HEK293T (cell line): ENCODE results near the gene DNAJC7.

Experiments used
- CTCF ChIA-PET: fragments of 350-600 bp; formaldehyde crosslinking; extraction: SDS; loops from one replicate; lab custom pipeline; 2021; ENCODE audit warnings: antibody characterized with exemption, inconsistent platforms; lab: Yijun Ruan, JAX
- POLR2A ChIA-PET: fragments of 350-600 bp; formaldehyde crosslinking; extraction: SDS; loops from one replicate; lab custom pipeline; 2020; ENCODE audit warnings: antibody characterized with exemption, inconsistent platforms; lab: Yijun Ruan, JAX
- DNase-seq: peaks from one replicate; pipeline ENCODE4 v3.0.0; 2012; ENCODE audit warnings: mixed read lengths; ENCODE audit errors: extremely low spot score
- ARNT ChIP-seq: fragments of 450-650 bp; IDR thresholded peaks from 2 replicates; pipeline ENCODE4 v1.6.1; 2017; ENCODE audit warnings: mild to moderate bottlenecking
- BHLHE40 ChIP-seq: fragments of 450-650 bp; IDR thresholded peaks from 2 replicates; pipeline ENCODE4 v1.6.1; 2016; ENCODE audit warnings: mild to moderate bottlenecking, moderate library complexity, borderline replicate concordance
- CTBP1 ChIP-seq: fragments of 450-650 bp; IDR thresholded peaks from 2 replicates; pipeline ENCODE4 v1.6.1; 2016; ENCODE audit warnings: borderline replicate concordance
- ELF4 ChIP-seq: fragments of 450-650 bp; IDR thresholded peaks from 2 replicates; pipeline ENCODE4 v1.6.1; 2017; ENCODE audit warnings: antibody characterized with exemption
- FOXA1 ChIP-seq: fragments of 450-650 bp; IDR thresholded peaks from 2 replicates; pipeline ENCODE4 v1.6.1; 2016; ENCODE audit warnings: mild to moderate bottlenecking
- FOXK2 ChIP-seq: fragments of 450-650 bp; IDR thresholded peaks from 2 replicates; pipeline ENCODE4 v1.6.1; 2016; ENCODE audit warnings: mild to moderate bottlenecking
- FOXM1 ChIP-seq: fragments of 450-650 bp; IDR thresholded peaks from 2 replicates; pipeline ENCODE4 v1.6.1; 2017; ENCODE audit warnings: mild to moderate bottlenecking, borderline replicate concordance
- HDGF ChIP-seq: fragments of 450-650 bp; IDR thresholded peaks from 2 replicates; pipeline ENCODE4 v1.6.1; 2017; ENCODE audit warnings: antibody characterized with exemption, borderline replicate concordance
- L3MBTL2 ChIP-seq: fragments of 450-650 bp; conservative IDR thresholded peaks from 2 replicates; pipeline ENCODE4 v1.6.1; 2016; ENCODE audit warnings: mild to moderate bottlenecking
- LEF1 ChIP-seq: fragments of 450-650 bp; IDR thresholded peaks from 2 replicates; pipeline ENCODE4 v1.6.1; 2017; ENCODE audit warnings: mild to moderate bottlenecking, borderline replicate concordance
- NFRKB ChIP-seq: fragments of 450-650 bp; IDR thresholded peaks from 2 replicates; pipeline ENCODE4 v1.6.1; 2016; ENCODE audit warnings: mild to moderate bottlenecking, moderate library complexity
- PKNOX1 ChIP-seq: fragments of 450-650 bp; IDR thresholded peaks from 2 replicates; pipeline ENCODE4 v1.6.1; 2016
- SP1 ChIP-seq: fragments of 450-650 bp; IDR thresholded peaks from 2 replicates; pipeline ENCODE4 v1.6.1; 2017
- SUZ12 ChIP-seq: fragments of 450-650 bp; IDR thresholded peaks from 2 replicates; pipeline ENCODE4 v1.6.1; 2016; ENCODE audit warnings: mild to moderate bottlenecking
- TARDBP ChIP-seq: fragments of 450-650 bp; IDR thresholded peaks from 2 replicates; pipeline ENCODE4 v1.6.1; 2016
- ZNF384 ChIP-seq: fragments of 450-650 bp; IDR thresholded peaks from 2 replicates; pipeline ENCODE4 v1.6.1; 2016

Gene DNAJC7

GRCh38 chr17:41976142-41976768, 41.0 kb downstream of the DNAJC7 start:
- no peak for DNase-seq
- ChIA-PET POLR2A (interaction anchor here (1.4 to 4.7 kb wide), 2 partner anchors 9 to 41 kb away, joined by 5 to 29 read pairs; partner anchors contain the start of genes CNP and DNAJC7), CTCF (no interaction called here)
- TF ChIP-seq PKNOX1 (no peak), ARNT (no peak), NFRKB (no peak), SP1 (no peak)

GRCh38 chr17:41975099-41976083, 41.8 kb downstream of the DNAJC7 start:
- POLR2A ChIA-PET: interaction anchor here (0.7 to 4.7 kb wide), 4 partner anchors 9 to 163 kb away, joined by 3 to 29 read pairs (median 4); partner anchors contain the start of genes CNP, DNAJC7 and P3H4
- CTCF ChIA-PET: interaction anchor here (1.0 kb wide), 1 partner anchor 126 kb away, joined by 4 read pairs; no protein-coding TSS in a partner anchor
- DNase-seq: no peak
- TF ChIP-seq SP1: no peak
- no peak for TF ChIP-seq FOXA1
- TF ChIP-seq FOXK2: no peak
- no peak for TF ChIP-seq CTBP1
- no peak for TF ChIP-seq ZNF384
- TF ChIP-seq ARNT: no peak

- CTCF ChIA-PET: interaction anchor here (1.0 kb wide), 1 partner anchor 127 kb away, joined by 4 read pairs; no protein-coding TSS in a partner anchor
Observed at GRCh38 chr17:41974658-41975057, 42.6 kb downstream of the DNAJC7 start.

GRCh38 chr17:41974031-41974430, 43.2 kb downstream of the DNAJC7 start:
- TF ChIP-seq ARNT (no peak), CTBP1 (no peak), ELF4 (no peak)
- ChIA-PET CTCF (interaction anchor here (1.0 kb wide), 1 partner anchor 127 kb away, joined by 4 read pairs; no protein-coding TSS in a partner anchor), POLR2A (interaction anchor here (2.8 kb wide), 1 partner anchor 44 kb away, joined by 12 read pairs; the partner anchor contains the start of gene DNAJC7)
- no peak for DNase-seq

More at GRCh38 chr17:41974658-41975057, 42.6 kb downstream of the DNAJC7 start:
- TF ChIP-seq ARNT: no peak
- no peak for TF ChIP-seq ELF4
- TF ChIP-seq FOXM1: no peak
- POLR2A ChIA-PET: interaction anchor here (0.7 to 4.7 kb wide), 4 partner anchors 8 to 162 kb away, joined by 3 to 29 read pairs (median 8); partner anchors contain the start of genes CNP, DNAJC7 and P3H4
- no peak for DNase-seq

DNA sequence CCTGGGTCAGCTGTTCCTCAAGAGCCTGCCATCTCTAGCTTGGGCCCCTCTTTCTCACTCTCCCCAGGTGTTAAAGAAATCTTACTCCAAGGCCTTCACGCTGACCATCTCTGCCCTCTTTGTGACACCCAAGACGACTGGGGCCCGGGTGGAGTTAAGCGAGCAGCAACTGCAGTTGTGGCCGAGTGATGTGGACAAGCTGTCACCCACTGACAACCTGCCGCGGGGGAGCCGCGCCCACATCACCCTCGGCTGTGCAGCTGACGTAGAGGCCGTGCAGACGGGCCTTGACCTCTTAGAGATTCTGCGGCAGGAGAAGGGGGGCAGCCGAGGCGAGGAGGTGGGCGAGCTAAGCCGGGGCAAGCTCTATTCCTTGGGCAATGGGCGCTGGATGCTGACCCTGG, 43.8 kb downstream of the DNAJC7 start:
- DNase-seq: no peak
- TF ChIP-seq TARDBP (no peak), BHLHE40 (no peak), FOXK2 (no peak)
- ChIA-PET CTCF (interaction anchor here (1.1 kb wide), 1 partner anchor 52 kb away, joined by 4 read pairs; no protein-coding TSS in a partner anchor), POLR2A (interaction anchor here (2.8 kb wide), 1 partner anchor 44 kb away, joined by 12 read pairs; the partner anchor contains the start of gene DNAJC7)

DNA sequence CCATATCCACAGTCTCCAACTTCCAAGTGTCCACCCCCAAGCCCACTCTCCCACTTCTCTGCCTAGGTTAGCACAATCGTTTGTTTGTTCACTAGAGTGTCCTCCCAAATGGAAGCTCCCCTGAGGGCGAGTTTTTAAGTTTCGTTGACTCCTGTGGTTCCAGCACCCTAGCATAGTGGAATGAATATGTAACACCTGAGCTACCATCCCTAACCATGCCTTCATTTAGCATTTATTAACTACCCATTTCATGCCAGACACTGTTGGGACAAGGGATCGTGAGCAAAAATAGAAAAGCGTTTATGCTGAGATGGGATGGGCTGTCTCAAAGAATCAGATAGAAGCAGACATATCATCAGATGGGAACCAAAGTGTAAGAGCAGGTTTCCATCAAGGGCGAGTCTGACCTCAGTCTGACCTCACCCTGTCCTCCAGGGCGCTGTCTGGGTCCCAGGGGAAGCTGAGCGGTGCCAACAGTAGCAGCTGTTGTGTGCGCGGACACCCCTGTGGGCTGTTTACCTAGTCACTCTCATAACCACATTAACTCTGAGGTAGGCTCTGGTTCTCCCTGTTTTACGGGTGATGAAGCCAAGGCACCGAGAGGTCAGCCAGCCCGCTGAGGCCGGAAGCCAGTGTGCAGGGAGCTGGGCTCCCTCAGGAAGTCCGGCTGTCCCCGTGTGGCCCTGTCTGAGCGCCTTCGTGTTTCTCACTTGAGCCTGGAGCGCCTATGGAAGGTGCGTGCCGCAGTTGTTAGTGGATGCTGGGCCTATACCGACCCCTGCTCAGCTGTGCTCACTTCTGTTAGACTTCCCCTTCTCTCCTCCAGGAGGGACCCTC, 44.5 kb downstream of the DNAJC7 start:
- TF ChIP-seq ELF4 (no peak), SP1 (no peak), L3MBTL2 (no peak), CTBP1 (no peak), ZNF384 (no peak), NFRKB (no peak), ARNT (no peak), SUZ12 (no peak), FOXM1 (no peak), BHLHE40 (no peak), FOXA1 (no peak), LEF1 (no peak), FOXK2 (no peak), PKNOX1 (no peak), TARDBP (no peak), HDGF (no peak)
- DNase-seq: no peak
- CTCF ChIA-PET: interaction anchor here (1.0 to 1.1 kb wide), 2 partner anchors 10 to 53 kb away, joined by 3 to 4 read pairs; no protein-coding TSS in a partner anchor
- POLR2A ChIA-PET: interaction anchor here (0.7 to 2.8 kb wide), 2 partner anchors 45 to 47 kb away, joined by 3 to 12 read pairs; partner anchors contain the start of genes DNAJC7 and NKIRAS2
